PFSK-1 (cell line): ENCODE results near the gene FAM219A.
A peak's percentile ranks its signal among the peaks of the same experiment; 100 is the strongest.

Source experiments
- FOXP2 ChIP-seq: optimal IDR thresholded peaks from 2 replicates; pipeline ENCODE3; 2011; ENCODE audit warnings: borderline replicate concordance, control low read depth, inconsistent platforms; ENCODE audit not compliant: insufficient read depth; ENCODE audit errors: extremely low read length, extremely low read depth
- POLR2AphosphoS5 ChIP-seq: IDR thresholded peaks from 2 replicates; pipeline ENCODE4 v1.6.1; 2012; ENCODE audit warnings: low read depth, mild to moderate bottlenecking, control low read depth, low read length, moderate library complexity
- SIN3A ChIP-seq: IDR thresholded peaks from 2 replicates; pipeline ENCODE4 v1.6.1; 2012; ENCODE audit warnings: mild to moderate bottlenecking, low read length, moderate library complexity, borderline replicate concordance; ENCODE audit not compliant: insufficient read depth
- TAF1 ChIP-seq: IDR thresholded peaks from 2 replicates; pipeline ENCODE4 v1.6.1; 2012; ENCODE audit warnings: low read length, control low read depth, borderline replicate concordance; ENCODE audit not compliant: insufficient read depth
- TF ChIP-seq, protein P1 (sequence below), 2 experiments: IDR thresholded peaks; 2 replicates each; pipeline versions ENCODE4 v1.6.1 to v1.8.0; 2011 to 2012; ENCODE audit warnings: low read depth in 2 of 2, low read length in 2 of 2, control low read depth in 1 of 2, inconsistent platforms in 1 of 2, mild to moderate bottlenecking in 1 of 2, moderate library complexity in 1 of 2; ENCODE audit not compliant: insufficient read depth in 1 of 2

FAM219A gene

GRCh38 chr9:34493972-34494535 is 35.7 kb upstream of the FAM219A start:
- TF ChIP-seq POLR2AphosphoS5 = no peak
- TF ChIP-seq, protein P1, sequence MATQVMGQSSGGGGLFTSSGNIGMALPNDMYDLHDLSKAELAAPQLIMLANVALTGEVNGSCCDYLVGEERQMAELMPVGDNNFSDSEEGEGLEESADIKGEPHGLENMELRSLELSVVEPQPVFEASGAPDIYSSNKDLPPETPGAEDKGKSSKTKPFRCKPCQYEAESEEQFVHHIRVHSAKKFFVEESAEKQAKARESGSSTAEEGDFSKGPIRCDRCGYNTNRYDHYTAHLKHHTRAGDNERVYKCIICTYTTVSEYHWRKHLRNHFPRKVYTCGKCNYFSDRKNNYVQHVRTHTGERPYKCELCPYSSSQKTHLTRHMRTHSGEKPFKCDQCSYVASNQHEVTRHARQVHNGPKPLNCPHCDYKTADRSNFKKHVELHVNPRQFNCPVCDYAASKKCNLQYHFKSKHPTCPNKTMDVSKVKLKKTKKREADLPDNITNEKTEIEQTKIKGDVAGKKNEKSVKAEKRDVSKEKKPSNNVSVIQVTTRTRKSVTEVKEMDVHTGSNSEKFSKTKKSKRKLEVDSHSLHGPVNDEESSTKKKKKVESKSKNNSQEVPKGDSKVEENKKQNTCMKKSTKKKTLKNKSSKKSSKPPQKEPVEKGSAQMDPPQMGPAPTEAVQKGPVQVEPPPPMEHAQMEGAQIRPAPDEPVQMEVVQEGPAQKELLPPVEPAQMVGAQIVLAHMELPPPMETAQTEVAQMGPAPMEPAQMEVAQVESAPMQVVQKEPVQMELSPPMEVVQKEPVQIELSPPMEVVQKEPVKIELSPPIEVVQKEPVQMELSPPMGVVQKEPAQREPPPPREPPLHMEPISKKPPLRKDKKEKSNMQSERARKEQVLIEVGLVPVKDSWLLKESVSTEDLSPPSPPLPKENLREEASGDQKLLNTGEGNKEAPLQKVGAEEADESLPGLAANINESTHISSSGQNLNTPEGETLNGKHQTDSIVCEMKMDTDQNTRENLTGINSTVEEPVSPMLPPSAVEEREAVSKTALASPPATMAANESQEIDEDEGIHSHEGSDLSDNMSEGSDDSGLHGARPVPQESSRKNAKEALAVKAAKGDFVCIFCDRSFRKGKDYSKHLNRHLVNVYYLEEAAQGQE (IDR thresholded peaks at IDR 0.05; ENCODE audit: insufficient read depth in 1 of 2, low read depth in 2 of 2, low read length in 2 of 2) = peak; percentile 98 to 99

DNA sequence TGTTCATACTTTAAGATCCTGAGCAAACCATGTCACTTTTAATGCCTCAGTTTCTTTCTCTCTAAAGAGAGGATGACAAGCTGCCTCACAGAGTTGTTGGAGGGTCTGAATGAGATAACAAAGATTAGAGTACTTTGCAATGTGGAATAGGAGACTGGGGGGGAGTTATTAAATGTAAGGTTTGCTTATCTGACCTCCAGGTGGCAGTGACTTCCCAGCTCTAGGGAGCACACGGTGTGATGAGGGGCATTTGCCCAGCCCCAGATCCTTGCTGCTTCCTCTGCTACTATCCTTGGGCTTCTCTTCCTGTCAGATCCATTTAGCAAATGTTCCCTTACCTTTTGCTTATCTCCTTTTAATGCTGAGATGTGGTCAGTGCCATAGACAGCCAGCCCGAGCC is 33.7 kb upstream of the FAM219A start:
- TF ChIP-seq, protein P1 (IDR thresholded peaks at IDR 0.05; ENCODE audit: insufficient read depth in 1 of 2, low read depth in 2 of 2, low read length in 2 of 2) = no peak
- TF ChIP-seq FOXP2 (no peak), TAF1 (no peak), SIN3A (no peak), POLR2AphosphoS5 (no peak)

DNA sequence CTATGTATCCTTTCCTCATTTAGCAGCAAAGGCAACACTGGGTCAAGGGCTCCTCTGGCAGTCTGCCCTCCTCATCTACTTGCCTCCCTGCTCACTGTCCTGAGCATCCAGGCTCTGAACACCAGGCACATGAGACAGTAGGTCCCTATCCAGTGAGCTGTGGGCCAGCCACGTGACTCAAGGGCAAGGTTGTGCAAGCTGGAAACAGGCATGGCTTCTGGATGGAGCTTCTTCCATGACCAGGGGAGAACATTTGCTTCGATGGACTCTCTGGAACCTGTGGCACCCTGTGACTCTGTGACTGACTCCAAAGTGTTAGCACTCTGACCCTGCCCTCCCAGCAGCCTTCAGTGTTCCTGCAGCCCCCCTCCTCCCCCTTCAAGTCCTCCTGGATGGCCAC is 33.2 kb upstream of the FAM219A start:
- TF ChIP-seq FOXP2 (no peak), TAF1 (no peak), POLR2AphosphoS5 (no peak), SIN3A (no peak)
- TF ChIP-seq, protein P1 (IDR thresholded peaks at IDR 0.05; ENCODE audit: insufficient read depth in 1 of 2, low read depth in 2 of 2, low read length in 2 of 2) = no peak

DNA sequence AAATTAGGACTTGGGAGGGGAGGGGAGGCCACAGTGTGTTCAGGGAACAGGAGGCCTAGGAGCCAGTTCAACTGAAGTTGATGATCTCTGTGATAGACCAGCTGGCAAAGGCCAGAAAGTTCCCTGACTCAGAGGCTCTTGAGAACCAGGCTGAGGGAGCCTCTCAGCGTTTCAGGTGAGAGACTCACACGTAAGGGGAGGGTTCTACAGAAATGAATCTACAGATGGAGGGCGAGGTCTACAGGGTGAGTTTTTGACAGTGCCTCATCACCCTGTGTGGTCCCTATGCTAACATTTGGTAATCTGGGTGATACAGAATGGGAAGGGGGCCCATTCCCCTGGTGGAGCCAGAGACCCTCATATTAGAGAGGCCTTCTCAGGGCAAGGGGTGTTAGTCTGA is 32.4 kb upstream of the FAM219A start:
- TF ChIP-seq POLR2AphosphoS5 = no peak
- TF ChIP-seq, protein P1 (IDR thresholded peaks at IDR 0.05; ENCODE audit: insufficient read depth in 1 of 2, low read depth in 2 of 2, low read length in 2 of 2) = no peak
- TF ChIP-seq FOXP2 = no peak
- no peak for TF ChIP-seq TAF1
- TF ChIP-seq SIN3A = no peak

DNA sequence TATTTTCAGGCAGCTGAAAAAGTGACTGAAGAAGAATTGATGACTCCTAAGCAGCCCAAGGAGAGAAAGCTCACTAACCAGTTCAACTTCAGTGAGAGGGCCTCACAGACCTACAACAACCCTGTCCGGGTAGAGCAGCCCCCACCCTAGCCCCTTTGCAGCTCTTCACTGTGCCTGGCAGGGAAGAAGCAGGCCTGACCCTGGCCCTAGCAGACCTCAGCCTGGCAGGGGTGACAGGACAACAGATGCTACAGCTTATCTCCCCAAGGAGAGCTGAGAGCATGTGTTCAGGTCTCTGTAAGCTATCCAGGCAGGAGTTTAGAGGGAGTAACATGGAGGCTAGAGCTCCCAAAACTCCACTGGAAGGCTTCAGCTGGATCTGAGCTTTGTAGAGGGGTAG is 32.0 kb upstream of the FAM219A start:
- no peak for TF ChIP-seq POLR2AphosphoS5
- TF ChIP-seq, protein P1 (IDR thresholded peaks at IDR 0.05; ENCODE audit: insufficient read depth in 1 of 2, low read depth in 2 of 2, low read length in 2 of 2) = no peak
- TF ChIP-seq FOXP2 = no peak
- no peak for TF ChIP-seq TAF1
- no peak for TF ChIP-seq SIN3A
